Naive B cell (primary cell): ENCODE measurements around the gene OLIG1. TPM values are rescaled to one million over a fixed set of nuclear protein-coding genes. Genes with fewer than 3 reads are reported as not detected.

Experiments
- ATAC-seq, 2 donors: fragments of 150-1000 bp; cut with Tn5 transposase; 2 replicates each; pipeline ENCODE4 v1.10.0; 2021; ENCODE audit warnings: low read depth in 2 of 2, mild to moderate bottlenecking in 2 of 2, moderate library complexity in 2 of 2
- DNase-seq: peaks from one replicate; pipeline ENCODE4 v3.0.0; 2022
- H3K27ac Mint-ChIP-seq, 6 donors: one replicate each; pipeline ENCODE4 v1.8.0; 2020 to 2022; ENCODE audit warnings: mild to moderate bottlenecking in 6 of 6, mixed read lengths in 6 of 6, moderate library complexity in 5 of 6, inconsistent platforms in 2 of 6
- H3K27me3 Mint-ChIP-seq, 3 donors: one replicate each; pipeline ENCODE4 v1.8.0; 2021 to 2022; ENCODE audit warnings: mixed read lengths in 3 of 3, mild to moderate bottlenecking in 1 of 3
- H3K36me3 Mint-ChIP-seq, 2 donors: one replicate each; pipeline ENCODE4 v1.8.0; 2020 to 2022; ENCODE audit warnings: mixed read lengths in 2 of 2, inconsistent platforms in 1 of 2, mild to moderate bottlenecking in 1 of 2
- H3K4me1 Mint-ChIP-seq, 3 donors: one replicate each; pipeline ENCODE4 v1.8.0; 2020 to 2022; ENCODE audit warnings: mixed read lengths in 3 of 3, inconsistent platforms in 1 of 3, mild to moderate bottlenecking in 1 of 3, moderate library complexity in 1 of 3
- H3K4me3 Mint-ChIP-seq, 8 donors: one replicate each; pipeline ENCODE4 v1.8.0; 2020 to 2022; ENCODE audit warnings: mild to moderate bottlenecking in 8 of 8, mixed read lengths in 8 of 8, moderate library complexity in 8 of 8, inconsistent platforms in 2 of 8
- H3K9me3 Mint-ChIP-seq, 7 donors: one replicate each; pipeline ENCODE4 v1.8.0; 2020 to 2022; ENCODE audit warnings: mixed read lengths in 7 of 7, mild to moderate bottlenecking in 5 of 7, inconsistent platforms in 2 of 7, moderate library complexity in 1 of 7
- polyA plus RNA-seq, 6 donors: library from polyadenylated mRNA; unstranded; fragments of 300-500 nt; fragmentation: Illumina TruSeq; gene quantifications; one replicate each; pipeline ENCODE4 v1.2.3, GENCODE V29; 2021; ENCODE audit warnings: low read depth in 6 of 6

Gene OLIG1
- polyA plus RNA-seq, 6 donors from 2014 or later: not detected

GRCh38 chr21:33071770-33072306 lies 1.9 kb downstream of the OLIG1 start:
- Mint-ChIP-seq H3K9me3 (peaks cover 0 to 18% (median 7%) of the 10 kb centered on the region in 7 donors), H3K4me1 (peaks cover 7 to 12% (median 11%) of the 10 kb centered on the region in 3 donors), H3K36me3 (peaks cover 0 to 8% of the 10 kb centered on the region in 2 donors), H3K27me3 (peaks cover 70 to 82% (median 79%) of the 10 kb centered on the region in 3 donors), H3K27ac (no peak overlapping the region), H3K4me3 (peak overlapping the region; percentile 44 to 76 (median 54))
- no peak for DNase-seq
- no peak for ATAC-seq

- ATAC-seq: no peak
- Mint-ChIP-seq H3K9me3 (peaks cover 0 to 14% (median 4%) of the 10 kb centered on the region in 7 donors), H3K4me3 (no peak overlapping the region), H3K4me1 (peaks cover 11 to 13% (median 12%) of the 10 kb centered on the region in 3 donors), H3K36me3 (peaks cover 0 to 3% of the 10 kb centered on the region in 2 donors), H3K27me3 (peaks cover 68 to 82% (median 78%) of the 10 kb centered on the region in 3 donors), H3K27ac (no peak overlapping the region)
- no peak for DNase-seq
Measured at GRCh38 chr21:33073636-33074035, 3.7 kb downstream of the OLIG1 start.

GRCh38 chr21:33075128-33075527 lies 5.2 kb downstream of the OLIG1 start:
- ATAC-seq: no peak
- H3K27ac Mint-ChIP-seq: no peak overlapping the region
- H3K36me3 Mint-ChIP-seq: no peaks in the 10 kb centered on the region
- H3K4me3 Mint-ChIP-seq: no peak overlapping the region
- H3K9me3 Mint-ChIP-seq: peaks cover 0 to 4% (median 0%) of the 10 kb centered on the region in 7 donors
- DNase-seq: no peak
- H3K27me3 Mint-ChIP-seq: peaks cover 60 to 76% (median 75%) of the 10 kb centered on the region in 3 donors
- peaks cover 11 to 20% (median 19%) of the 10 kb centered on the region in 3 donors for H3K4me1 Mint-ChIP-seq

GRCh38 chr21:33075596-33076195 lies 5.8 kb downstream of the OLIG1 start:
- Mint-ChIP-seq H3K27ac (no peak overlapping the region), H3K27me3 (peaks cover 60 to 82% (median 80%) of the 10 kb centered on the region in 3 donors), H3K4me1 (peaks cover 11 to 20% (median 19%) of the 10 kb centered on the region in 3 donors), H3K4me3 (no peak overlapping the region), H3K9me3 (peaks cover 0 to 4% (median 0%) of the 10 kb centered on the region in 7 donors), H3K36me3 (no peaks in the 10 kb centered on the region)
- no peak for DNase-seq
- no peak for ATAC-seq

GRCh38 chr21:33076600-33077329 lies 6.8 kb downstream of the OLIG1 start:
- Mint-ChIP-seq H3K27me3 (peaks cover 56 to 76% (median 76%) of the 10 kb centered on the region in 3 donors), H3K9me3 (peaks cover 0 to 4% (median 0%) of the 10 kb centered on the region in 7 donors), H3K4me1 (peaks cover 11 to 12% (median 12%) of the 10 kb centered on the region in 3 donors), H3K36me3 (no peaks in the 10 kb centered on the region), H3K4me3 (no peak overlapping the region), H3K27ac (no peak overlapping the region)
- DNase-seq (no peak), ATAC-seq (no peak)

GRCh38 chr21:33078907-33079582 lies 9.1 kb downstream of the OLIG1 start:
- DNase-seq: no peak
- peaks cover 8% of the 10 kb centered on the region in 3 donors for H3K4me1 Mint-ChIP-seq
- peak in 1 of 2 donors; percentile 48 for ATAC-seq
- H3K4me3 Mint-ChIP-seq: no peak overlapping the region
- no peaks in the 10 kb centered on the region for H3K36me3 Mint-ChIP-seq
- peaks cover 43 to 78% (median 66%) of the 10 kb centered on the region in 3 donors for H3K27me3 Mint-ChIP-seq
- H3K9me3 Mint-ChIP-seq: no peaks in the 10 kb centered on the region
- H3K27ac Mint-ChIP-seq: no peak overlapping the region

- ATAC-seq (no peak), DNase-seq (no peak)
- Mint-ChIP-seq H3K36me3 (no peaks in the 10 kb centered on the region), H3K4me1 (peaks cover 8% of the 10 kb centered on the region in 3 donors), H3K27me3 (peaks cover 47 to 73% (median 68%) of the 10 kb centered on the region in 3 donors), H3K27ac (no peak overlapping the region), H3K4me3 (peak overlapping the region in 1 of 8 donors; percentile 4), H3K9me3 (no peaks in the 10 kb centered on the region)
Measured at GRCh38 chr21:33080376-33080775, 10.4 kb downstream of the OLIG1 start.

GRCh38 chr21:33080776-33081175 lies 10.8 kb downstream of the OLIG1 start:
- peak overlapping the region in 1 of 8 donors; percentile 4 for H3K4me3 Mint-ChIP-seq
- DNase-seq (no peak), ATAC-seq (no peak)
- peaks cover 8% of the 10 kb centered on the region in 3 donors for H3K4me1 Mint-ChIP-seq
- no peak overlapping the region for H3K27ac Mint-ChIP-seq
- H3K36me3 Mint-ChIP-seq: no peaks in the 10 kb centered on the region
- H3K9me3 Mint-ChIP-seq: no peaks in the 10 kb centered on the region
- H3K27me3 Mint-ChIP-seq: peaks cover 45 to 74% (median 69%) of the 10 kb centered on the region in 3 donors

GRCh38 chr21:33088384-33088783 lies 18.4 kb downstream of the OLIG1 start:
- ATAC-seq (no peak), DNase-seq (no peak)
- no peak overlapping the region for H3K4me3 Mint-ChIP-seq
- H3K9me3 Mint-ChIP-seq: no peaks in the 10 kb centered on the region
- H3K4me1 Mint-ChIP-seq: no peaks in the 10 kb centered on the region
- H3K27me3 Mint-ChIP-seq: peaks cover 42 to 68% (median 42%) of the 10 kb centered on the region in 3 donors
- no peak overlapping the region for H3K27ac Mint-ChIP-seq
- no peaks in the 10 kb centered on the region for H3K36me3 Mint-ChIP-seq

GRCh38 chr21:33089395-33090119 lies 19.6 kb downstream of the OLIG1 start:
- no peak overlapping the region for H3K4me3 Mint-ChIP-seq
- no peaks in the 10 kb centered on the region for H3K4me1 Mint-ChIP-seq
- H3K9me3 Mint-ChIP-seq: no peaks in the 10 kb centered on the region
- ATAC-seq (no peak), DNase-seq (no peak)
- peaks cover 33 to 60% (median 35%) of the 10 kb centered on the region in 3 donors for H3K27me3 Mint-ChIP-seq
- no peak overlapping the region for H3K27ac Mint-ChIP-seq
- H3K36me3 Mint-ChIP-seq: no peaks in the 10 kb centered on the region

- Mint-ChIP-seq H3K27me3 (peaks cover 7 to 29% (median 14%) of the 10 kb centered on the region in 3 donors), H3K4me3 (peak overlapping the region in 1 of 8 donors; percentile 59), H3K4me1 (peaks cover 5 to 16% (median 9%) of the 10 kb centered on the region in 3 donors), H3K27ac (no peak overlapping the region), H3K36me3 (no peaks in the 10 kb centered on the region), H3K9me3 (peaks cover 0 to 3% (median 0%) of the 10 kb centered on the region in 7 donors)
- no peak for DNase-seq
- ATAC-seq: no peak
Measured at GRCh38 chr21:33096426-33096825, 26.5 kb downstream of the OLIG1 start.

GRCh38 chr21:33099131-33099530 lies 29.2 kb downstream of the OLIG1 start:
- DNase-seq (no peak), ATAC-seq (no peak)
- Mint-ChIP-seq H3K27me3 (peaks cover 7 to 39% (median 21%) of the 10 kb centered on the region in 3 donors), H3K27ac (no peak overlapping the region), H3K4me3 (no peak overlapping the region), H3K36me3 (no peaks in the 10 kb centered on the region), H3K9me3 (peaks cover 0 to 3% (median 0%) of the 10 kb centered on the region in 7 donors), H3K4me1 (peaks cover 7 to 18% (median 9%) of the 10 kb centered on the region in 3 donors)
